NCI-H774 (cell line): Measurements from ENCODE around the gene ZNF629.
A peak's percentile ranks its signal among the peaks of the same experiment; 100 is the strongest.

Source experiments
- DNase-seq: peaks from one replicate; lab custom pipeline; 2025; lab: John Stamatoyannopoulos, UW

Gene ZNF629

GRCh38 chr16:30786115-30786935 lies 680 bp downstream of the ZNF629 start:
- no peak for DNase-seq

DNA sequence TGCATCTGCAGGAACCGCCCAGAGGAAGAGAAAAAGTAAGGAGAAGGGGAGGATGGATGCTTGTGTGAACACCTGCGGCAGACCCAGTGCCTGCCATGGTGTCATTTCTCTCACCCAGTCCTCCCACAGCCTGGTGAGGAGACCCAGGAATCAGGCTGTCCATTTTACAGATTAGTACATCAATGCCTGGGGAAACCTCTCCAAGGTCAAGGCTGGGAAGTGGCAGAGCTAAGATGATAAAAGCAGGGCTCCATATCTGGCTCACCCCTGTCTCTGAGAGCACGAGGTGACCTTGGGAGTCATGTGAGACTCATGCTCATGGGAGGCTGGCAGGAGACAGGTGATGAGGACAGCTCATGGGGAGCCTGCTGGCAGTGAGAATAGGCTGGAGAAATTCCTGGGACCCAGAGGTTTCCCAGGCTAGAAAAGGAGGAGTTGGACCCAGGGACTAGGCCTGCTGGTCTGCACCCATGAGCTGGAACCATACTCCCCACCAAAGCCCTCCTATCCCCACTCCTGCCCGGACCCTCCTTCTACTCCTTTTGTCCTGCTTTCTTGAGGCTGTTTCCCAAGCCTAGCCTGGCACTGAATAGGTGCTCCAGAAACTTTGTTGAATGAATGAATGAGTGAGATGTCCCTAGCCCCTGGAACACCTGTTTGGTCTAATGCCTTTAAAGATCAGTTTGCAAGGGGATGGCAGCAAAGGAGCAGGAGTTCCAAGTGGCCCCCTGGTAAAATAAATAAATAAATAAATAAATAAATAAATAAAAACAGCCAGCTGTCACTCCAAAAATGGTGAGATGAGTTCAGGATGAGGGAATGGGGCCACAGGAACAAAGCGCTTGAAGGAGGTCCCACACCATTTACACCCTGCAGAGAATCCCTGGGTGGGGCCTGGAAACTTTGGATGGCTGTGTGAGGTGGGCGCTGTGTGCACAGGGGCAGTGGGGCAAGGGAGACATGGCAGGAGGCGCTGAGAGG lies 1.6 kb downstream of the ZNF629 start:
- no peak for DNase-seq

DNA sequence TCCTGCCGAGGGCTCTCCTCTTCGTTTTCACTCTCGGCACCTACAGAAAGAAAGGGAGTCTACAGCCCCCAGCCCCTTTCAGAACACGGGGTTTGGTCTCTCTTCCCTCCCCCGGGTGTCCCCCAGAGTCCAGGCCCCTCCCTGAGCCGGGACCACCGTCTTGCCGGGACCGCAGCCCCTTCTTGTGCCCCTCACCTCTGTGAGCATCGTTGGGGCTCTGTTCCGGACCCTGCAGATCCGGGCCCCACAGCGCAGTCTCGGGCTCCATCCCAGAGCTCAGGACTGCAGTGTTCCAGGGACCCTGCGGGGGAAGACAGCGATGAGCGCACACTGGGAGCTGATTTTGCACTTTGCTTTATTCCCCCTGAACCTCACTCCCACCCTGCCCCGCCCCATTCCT lies 2.8 kb downstream of the ZNF629 start:
- no peak for DNase-seq

- no peak for DNase-seq
Observed at GRCh38 chr16:30783280-30784109, 3.5 kb downstream of the ZNF629 start.

DNA sequence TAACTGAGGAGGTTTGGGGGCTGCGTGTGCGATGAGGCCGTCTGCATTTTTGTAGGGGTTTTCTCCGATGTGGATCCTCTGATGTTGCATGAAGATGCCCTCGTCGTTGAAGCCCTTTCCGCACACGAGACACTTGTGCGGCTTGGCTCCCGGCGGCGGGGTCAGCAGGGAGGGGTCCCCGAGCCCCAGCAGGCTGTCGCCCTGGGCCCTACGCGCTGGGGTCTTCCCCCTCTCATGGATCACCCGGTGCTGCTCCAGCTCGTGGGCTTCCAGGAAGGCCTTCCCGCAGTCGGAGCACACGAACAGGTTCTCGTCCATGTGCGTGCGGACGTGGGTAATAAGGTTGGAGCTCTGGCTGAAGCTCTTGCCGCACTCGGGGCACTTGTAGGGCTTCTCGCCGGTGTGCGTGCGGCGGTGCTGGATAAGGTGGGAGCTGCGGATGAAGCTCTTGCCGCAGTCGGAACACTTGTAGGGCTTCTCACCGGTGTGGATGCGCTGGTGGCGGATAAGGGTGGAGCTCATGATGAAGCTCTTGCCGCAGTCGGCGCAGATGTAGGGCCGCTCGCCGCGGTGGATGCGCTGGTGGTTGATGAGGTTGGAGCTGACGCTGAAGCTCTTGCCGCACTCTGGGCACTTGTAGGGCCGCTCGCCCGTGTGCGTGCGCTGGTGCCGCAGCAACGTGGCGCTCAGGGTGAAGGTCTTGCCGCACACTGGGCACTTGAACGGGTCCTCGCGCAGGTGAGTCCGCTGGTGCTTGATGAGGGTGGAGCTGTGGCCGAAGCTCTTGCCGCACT lies 4.3 kb downstream of the ZNF629 start:
- DNase-seq: no peak

- no peak for DNase-seq
Observed at GRCh38 chr16:30780549-30780948, 6.5 kb downstream of the ZNF629 start.

- no peak for DNase-seq
Observed at GRCh38 chr16:30780021-30780420, 7.0 kb downstream of the ZNF629 start.

DNA sequence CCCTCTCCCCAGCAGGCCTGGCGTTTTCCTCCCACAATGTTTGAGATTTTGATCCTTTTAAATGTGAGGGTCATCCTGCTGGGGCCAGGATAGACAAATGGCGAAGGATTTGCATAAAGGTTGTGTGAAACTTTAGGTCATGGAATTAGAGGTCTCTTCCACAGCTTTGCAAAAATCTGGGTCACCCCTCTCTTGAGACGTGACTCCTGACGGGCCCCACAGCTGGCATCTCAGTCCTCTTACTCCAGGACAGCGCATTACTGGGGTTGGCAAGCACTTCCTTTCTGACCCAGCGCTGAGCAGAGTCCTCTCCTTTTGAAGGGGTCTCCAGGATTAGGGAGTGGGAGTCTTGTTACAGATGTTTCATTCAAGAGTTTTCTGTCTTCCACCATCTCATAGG lies 7.4 kb downstream of the ZNF629 start:
- DNase-seq: no peak

DNA sequence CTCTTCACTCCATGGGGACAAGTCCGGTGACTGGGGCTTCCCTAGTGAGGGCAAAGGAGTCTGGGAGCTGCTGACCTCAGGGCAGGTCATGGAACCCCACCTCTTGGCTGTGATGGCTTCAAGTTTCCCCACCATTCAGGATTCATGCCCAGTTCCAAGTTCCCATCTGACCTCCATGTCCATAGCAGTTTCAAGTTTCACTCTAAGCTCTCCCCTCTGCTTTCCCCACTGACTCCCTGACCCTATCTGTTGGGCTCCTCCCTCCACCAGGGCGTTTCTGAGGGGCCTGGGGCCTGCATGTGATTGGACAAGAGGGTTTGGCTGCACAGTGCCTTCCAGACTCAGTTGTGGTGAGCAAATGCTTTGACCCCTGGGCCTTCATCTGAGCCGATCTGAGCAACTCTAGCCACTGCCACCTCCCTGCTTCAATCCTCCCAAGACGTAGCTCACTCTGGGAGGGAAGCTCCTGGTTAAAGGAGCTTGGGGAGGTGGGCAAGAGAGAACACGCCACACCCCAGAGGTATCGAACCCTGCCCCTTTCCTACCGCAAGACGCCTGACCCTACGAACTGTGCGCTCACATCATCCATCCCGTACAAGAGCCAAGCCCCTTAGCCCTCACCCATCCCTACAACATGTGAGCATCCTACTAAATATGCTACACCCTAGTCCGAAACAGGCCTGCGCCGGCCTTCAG lies 8.3 kb downstream of the ZNF629 start:
- no peak for DNase-seq

DNA sequence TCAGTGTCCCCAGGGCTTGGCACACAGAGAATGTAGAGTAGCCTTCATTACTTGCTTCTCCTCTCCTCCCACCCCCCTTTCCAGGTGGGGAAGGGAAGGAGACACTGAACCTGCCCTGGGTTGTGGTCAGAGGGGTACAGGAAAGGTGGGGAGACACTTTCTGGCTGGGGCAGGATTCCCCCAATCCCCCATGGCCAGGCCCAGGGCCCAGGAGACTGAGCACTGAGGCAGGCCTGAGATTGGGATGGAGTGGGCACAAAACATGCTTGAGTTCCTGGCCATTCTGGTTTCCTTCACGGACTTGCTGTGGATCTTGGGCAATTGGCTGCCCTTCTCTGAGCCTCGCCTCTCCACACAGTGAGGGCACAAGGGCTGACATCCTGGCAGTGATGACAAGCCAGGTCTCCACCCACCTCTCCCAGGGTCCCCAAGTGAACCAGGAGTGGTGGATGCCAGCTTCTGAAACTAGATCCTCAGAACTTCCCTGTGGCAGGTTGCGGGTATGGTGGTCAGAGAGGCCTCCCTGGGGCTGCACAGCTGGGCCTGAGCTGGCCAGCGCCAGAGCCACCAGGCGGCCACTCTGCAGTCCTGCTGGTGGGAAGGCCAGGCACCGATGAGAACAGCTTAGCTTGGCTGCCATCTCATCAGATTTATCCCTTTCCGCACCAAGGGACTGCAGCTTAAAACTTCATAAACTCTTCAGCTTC lies 9.3 kb downstream of the ZNF629 start:
- no peak for DNase-seq

DNA sequence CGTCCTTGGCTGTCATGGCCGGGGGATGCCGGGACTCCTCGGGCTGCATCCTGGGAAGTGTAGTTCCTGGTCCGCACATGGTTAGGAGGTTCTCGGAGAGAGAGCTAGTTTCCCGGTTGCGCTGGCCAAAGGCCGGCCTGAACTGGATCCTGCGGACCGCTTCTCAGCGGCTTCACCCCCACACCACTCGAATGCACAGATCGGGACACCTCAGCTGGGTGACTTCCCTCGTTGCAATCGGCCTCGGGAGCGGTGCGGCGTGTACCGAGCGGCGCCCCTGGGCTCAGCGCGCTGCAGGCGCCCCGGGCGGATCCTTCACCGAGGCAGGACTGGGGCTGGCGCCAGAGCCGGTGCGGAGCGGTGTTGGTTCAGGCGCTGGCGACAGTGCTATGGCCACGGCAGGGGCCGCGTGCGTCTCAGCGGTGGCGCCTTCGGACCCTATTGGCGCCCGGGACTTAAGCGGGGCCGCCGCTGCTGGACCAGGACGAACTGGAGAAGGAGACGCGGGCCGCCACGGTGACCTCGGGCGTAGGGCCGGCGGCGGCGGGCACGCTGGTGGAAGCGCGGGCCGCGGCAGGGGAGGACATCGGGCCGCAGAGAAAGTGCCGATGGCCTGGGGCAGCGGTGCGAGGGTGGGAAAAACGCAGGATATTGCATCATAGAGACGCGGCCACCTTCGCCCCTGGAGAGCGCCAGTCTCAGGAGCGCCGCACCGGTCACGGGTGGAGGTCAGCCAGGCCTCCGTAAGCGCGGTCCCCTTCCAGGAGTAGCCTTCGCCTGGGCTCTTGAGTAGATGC lies 11.4 kb downstream of the ZNF629 start:
- DNase-seq: peak; percentile 68

DNA sequence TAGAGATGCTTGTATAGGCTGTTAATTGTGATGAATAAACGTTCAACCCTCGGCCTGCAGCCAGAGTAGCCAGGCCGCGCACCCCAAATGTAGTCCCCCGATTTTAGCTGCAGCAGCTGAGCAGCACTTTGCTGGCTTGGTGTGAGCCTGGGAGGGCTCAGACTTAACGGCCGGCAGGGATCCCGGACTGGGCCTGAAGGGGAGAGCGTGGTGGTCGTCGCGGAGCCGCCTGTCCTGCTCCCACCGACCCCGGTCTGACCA lies 11.9 kb downstream of the ZNF629 start:
- DNase-seq: no peak

GRCh38 chr16:30774367-30775130 lies 12.5 kb downstream of the ZNF629 start:
- no peak for DNase-seq

- DNase-seq: no peak
Observed at GRCh38 chr16:30773826-30774225, 13.2 kb downstream of the ZNF629 start.

- no peak for DNase-seq
Observed at GRCh38 chr16:30771726-30772125, 15.3 kb downstream of the ZNF629 start.

DNA sequence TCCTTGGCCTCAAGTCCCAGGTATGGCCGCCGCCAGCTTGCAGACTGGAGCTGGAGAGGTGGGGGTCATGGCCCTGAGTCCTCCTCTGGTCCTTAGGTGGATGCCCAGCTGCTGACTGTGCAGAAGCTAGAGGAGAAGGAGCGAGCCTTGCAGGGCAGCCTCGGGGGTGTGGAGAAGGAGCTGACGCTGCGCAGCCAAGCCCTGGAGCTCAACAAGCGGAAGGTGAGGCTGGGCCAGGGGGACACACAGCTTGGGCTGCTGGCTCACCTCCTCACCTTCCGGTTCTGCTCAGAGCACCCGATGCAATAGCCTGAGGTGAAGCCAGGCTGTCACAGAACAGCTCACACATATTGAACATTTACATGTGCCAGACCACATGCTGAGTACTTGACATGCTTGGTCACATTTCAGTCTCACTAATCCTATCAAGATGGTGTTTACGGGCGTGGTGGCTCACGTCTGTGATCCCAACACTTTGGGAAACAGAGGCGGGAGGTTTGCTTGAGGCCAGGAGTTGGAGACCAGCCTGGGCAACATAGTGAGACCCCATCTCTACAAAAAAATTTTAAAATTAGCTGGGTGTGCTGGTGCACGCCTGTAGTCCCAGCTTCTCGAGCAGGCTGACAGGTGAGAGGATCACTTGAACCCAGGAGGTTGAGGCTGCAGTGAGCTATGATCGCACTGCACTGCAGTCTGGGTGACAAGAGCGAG lies 17.5 kb downstream of the ZNF629 start:
- no peak for DNase-seq

GRCh38 chr16:30768583-30769181 lies 18.3 kb downstream of the ZNF629 start:
- no peak for DNase-seq
